IPS DF 6.9 (cell line): Measurements from ENCODE around the gene PCDHA12.

Experiments
- DNase-seq: peaks from one replicate; pipeline ENCODE4 v3.0.0-alpha.2; 2013; ENCODE audit warnings: low read depth, low spot score
- H3K27ac ChIP-seq: one replicate; pipeline ENCODE4 v1.5.1; 2013; ENCODE audit warnings: low read length, control low read depth
- H3K27me3 ChIP-seq: 2 replicates; pipeline ENCODE4 v1.6.1; 2013; ENCODE audit warnings: mild to moderate bottlenecking, low read length; ENCODE audit not compliant: control insufficient read depth, insufficient read depth
- H3K36me3 ChIP-seq: 2 replicates; pipeline ENCODE4 v1.6.1; 2013; ENCODE audit warnings: low read length; ENCODE audit not compliant: control insufficient read depth, insufficient read depth
- H3K4me1 ChIP-seq: 2 replicates; pipeline ENCODE4 v1.6.1; 2013; ENCODE audit warnings: low read length; ENCODE audit not compliant: control insufficient read depth, insufficient read depth
- H3K4me3 ChIP-seq: 2 replicates; pipeline ENCODE4 v1.5.1; 2013; ENCODE audit warnings: mild to moderate bottlenecking, low read length
- H3K9me3 ChIP-seq: 2 replicates; pipeline ENCODE4 v1.6.1; 2013; ENCODE audit warnings: low read length, inconsistent platforms; ENCODE audit not compliant: control insufficient read depth, insufficient read depth
- WGBS: extraction: QIAGEN DNeasy Blood & Tissue Kit; methylation state at CpG from one replicate; pipeline ENCODE4 v1.1.7; 2013; ENCODE audit warnings: mixed read lengths, missing lambda C conversion rate; ENCODE audit not compliant: insufficient read length, insufficient coverage; 5-methylcytosine and 5-hydroxymethylcytosine counted together

Gene PCDHA12

DNA sequence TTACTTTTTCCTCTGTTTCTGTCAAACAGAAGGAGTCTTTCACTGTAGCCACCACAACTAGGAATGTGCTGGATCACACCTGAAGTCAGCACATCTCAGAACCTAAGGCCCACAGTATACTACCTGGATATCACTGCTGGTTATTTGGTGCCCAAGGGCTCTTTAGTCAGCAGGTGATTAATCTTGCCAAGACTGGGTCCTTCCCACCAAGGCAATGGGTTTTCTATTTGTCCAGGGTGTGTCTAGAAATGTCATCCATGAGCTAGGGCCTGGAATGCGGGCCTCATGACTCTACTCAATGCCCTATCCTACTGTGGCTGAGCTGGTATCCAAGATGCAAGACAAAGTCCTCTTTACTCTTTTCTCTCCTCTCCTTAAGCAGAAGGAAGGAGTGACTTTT, 41.2 kb downstream of the PCDHA12 start:
- Histone ChIP-seq H3K4me3 (no peak overlapping the region), H3K27me3 (no peaks in the 10 kb centered on the region), H3K9me3 (no peaks in the 10 kb centered on the region), H3K4me1 (no peaks in the 10 kb centered on the region), H3K27ac (no peak overlapping the region), H3K36me3 (no peaks in the 10 kb centered on the region)
- DNase-seq: no peak
- WGBS: no CpG with 5 or more reads among the region's 1 CpG

DNA sequence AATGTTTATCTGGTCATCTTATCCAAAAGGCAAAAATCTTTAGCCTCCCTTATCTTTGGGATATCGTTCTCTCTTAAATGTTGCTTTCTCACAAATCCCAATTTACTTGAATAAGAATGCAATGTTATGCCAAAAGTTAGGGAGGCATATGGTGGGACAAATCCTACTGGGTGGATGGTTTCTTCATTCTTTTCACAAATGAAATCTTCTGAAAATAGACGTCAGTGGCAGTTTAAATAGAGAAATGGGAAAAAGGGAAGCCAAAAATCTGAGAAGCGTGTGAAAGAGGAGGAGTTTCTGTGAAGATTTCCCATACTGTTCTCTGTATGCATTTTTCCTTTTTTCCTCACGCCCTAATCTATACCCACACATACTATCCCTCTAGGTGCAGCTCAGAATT, 48.5 kb downstream of the PCDHA12 start:
- no peak overlapping the region for H3K4me3 ChIP-seq
- no CpG with 5 or more reads among the region's 4 CpGs for WGBS
- no peaks in the 10 kb centered on the region for H3K36me3 ChIP-seq
- H3K27ac ChIP-seq: no peak overlapping the region
- H3K27me3 ChIP-seq: peaks cover 5% of the 10 kb centered on the region; the same call in 1 of the 2 replicates
- H3K4me1 ChIP-seq: peaks cover 8% of the 10 kb centered on the region
- DNase-seq: no peak
- H3K9me3 ChIP-seq: no peaks in the 10 kb centered on the region

GRCh38 chr5:140925806-140926442, 50.8 kb downstream of the PCDHA12 start, which contains the start of gene PCDHAC1:
Gene PCDHAC1, plus strand, starts transcription at chr5:140926299. Its CDS starts 594 bp downstream, at chr5:140926893.
- DNase-seq: peak; percentile 35
- Histone ChIP-seq H3K4me1 (peaks cover 8% of the 10 kb centered on the region), H3K4me3 (peak within 1 kb of the TSS; percentile 64; the same call in 1 of the 2 replicates), H3K9me3 (no peaks in the 10 kb centered on the region), H3K36me3 (no peaks in the 10 kb centered on the region), H3K27me3 (peaks cover 5% of the 10 kb centered on the region; the same call in 1 of the 2 replicates), H3K27ac (no peak within 1 kb of the TSS)
- WGBS: no CpG with 5 or more reads among the region's 41 CpGs

GRCh38 chr5:140926443-140927227, 51.5 kb downstream of the PCDHA12 start:
- DNase-seq: peak; percentile 78
- WGBS: no CpG with 5 or more reads among the region's 74 CpGs
- Histone ChIP-seq H3K4me3 (peak overlapping the region; percentile 64; the same call in 1 of the 2 replicates), H3K27me3 (peaks cover 5% of the 10 kb centered on the region; the same call in 1 of the 2 replicates), H3K4me1 (peaks cover 8% of the 10 kb centered on the region), H3K27ac (no peak overlapping the region), H3K36me3 (no peaks in the 10 kb centered on the region), H3K9me3 (no peaks in the 10 kb centered on the region)

DNA sequence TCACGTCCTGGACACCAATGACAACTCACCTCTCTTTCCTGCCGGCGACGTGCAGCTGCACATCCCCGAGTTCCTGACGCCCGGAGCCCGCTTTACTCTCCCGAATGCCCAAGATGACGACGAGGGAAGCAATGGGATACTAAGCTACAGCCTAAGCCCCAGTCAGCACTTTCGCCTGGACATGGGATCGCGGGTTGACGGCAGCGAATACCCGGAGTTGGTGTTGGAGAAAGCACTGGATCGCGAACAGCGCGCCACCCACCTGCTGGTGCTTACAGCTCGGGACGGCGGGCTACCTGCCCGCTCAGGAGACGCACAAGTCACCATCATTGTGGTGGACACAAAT, 52.1 kb downstream of the PCDHA12 start:
- no peak overlapping the region for H3K27ac ChIP-seq
- no peaks in the 10 kb centered on the region for H3K9me3 ChIP-seq
- peaks cover 5% of the 10 kb centered on the region; the same call in 1 of the 2 replicates for H3K27me3 ChIP-seq
- H3K4me1 ChIP-seq: peaks cover 8% of the 10 kb centered on the region
- peak; percentile 25 for DNase-seq
- no CpG with 5 or more reads among the region's 26 CpGs for WGBS
- peak overlapping the region; percentile 61; the same call in 1 of the 2 replicates for H3K4me3 ChIP-seq
- H3K36me3 ChIP-seq: no peaks in the 10 kb centered on the region
